Fibroblast of skin of abdomen (primary cell): ENCODE results near the gene ANKRD55.
"Not testable (repeated sequence)": the region's sequence is repeated elsewhere in the genome, so short reads cannot be mapped to it uniquely, and the experiment has no call there.

Source experiments
- DNase-seq: peaks from one replicate; pipeline ENCODE4 v3.0.0-alpha.2; 2013

The ANKRD55 gene

GRCh38 chr5:56167519-56167918 is 65.6 kb downstream of the ANKRD55 start:
- DNase-seq, result no peak

DNA sequence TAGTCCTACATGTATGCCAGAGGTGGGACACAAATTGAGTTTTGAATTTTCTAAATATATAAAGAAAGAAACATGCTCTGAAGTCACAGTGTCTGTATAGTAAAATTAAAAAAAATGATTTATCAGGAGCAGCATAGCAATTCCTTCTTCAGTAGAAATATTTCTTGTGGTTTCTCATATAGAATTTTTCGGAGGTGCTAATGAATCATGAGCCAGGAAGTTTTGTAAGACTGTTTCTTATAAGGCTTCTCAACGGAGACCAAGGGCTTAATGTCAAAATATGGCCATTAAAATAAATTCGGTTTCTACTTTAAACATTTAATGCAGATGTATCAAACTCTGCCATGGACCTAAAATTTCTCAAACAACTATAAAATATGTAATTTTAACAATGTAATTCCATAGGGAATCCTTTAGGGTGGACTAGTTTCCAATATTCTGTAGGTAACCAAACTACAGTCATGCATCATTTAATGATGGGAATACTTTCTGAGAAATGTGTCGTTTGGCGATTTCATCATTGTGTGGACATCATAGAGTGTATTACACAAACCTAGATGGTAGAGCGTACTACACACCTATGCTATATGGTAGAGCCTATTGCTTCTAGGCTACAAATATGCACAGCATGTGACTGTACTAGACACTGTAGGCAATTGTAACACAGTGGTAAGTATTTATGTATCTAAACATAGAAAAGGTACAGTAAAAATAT is 66.3 kb downstream of the ANKRD55 start:
- DNase-seq, result peak; percentile 81

DNA sequence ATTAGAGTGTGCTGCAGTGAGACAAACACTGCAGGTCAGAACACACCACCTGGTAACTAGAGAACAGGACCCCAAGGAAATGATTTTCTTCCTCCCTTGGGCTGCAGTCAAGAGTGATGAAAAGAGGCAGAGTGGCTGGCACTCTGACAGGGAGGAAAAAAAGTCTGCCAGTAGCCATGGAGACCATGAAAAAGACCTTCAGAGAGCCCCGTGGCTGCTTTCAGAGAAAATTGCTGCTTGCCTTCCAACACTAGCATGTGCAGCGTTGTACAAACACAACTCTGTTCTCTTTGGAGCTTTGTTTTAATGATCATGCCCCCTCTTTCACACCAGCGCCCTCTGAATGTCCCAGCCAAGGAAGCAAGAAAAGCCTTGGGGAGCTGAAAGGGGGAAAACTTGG is 68.8 kb downstream of the ANKRD55 start:
- DNase-seq, result peak; percentile 25

GRCh38 chr5:56161927-56162326 is 71.2 kb downstream of the ANKRD55 start:
- no peak for DNase-seq

- no peak for DNase-seq
These were observed 71.7 kb downstream of the ANKRD55 start for GRCh38 chr5:56161439-56161823.

- no peak for DNase-seq
These were observed 72.2 kb downstream of the ANKRD55 start for GRCh38 chr5:56160723-56161438.

DNA sequence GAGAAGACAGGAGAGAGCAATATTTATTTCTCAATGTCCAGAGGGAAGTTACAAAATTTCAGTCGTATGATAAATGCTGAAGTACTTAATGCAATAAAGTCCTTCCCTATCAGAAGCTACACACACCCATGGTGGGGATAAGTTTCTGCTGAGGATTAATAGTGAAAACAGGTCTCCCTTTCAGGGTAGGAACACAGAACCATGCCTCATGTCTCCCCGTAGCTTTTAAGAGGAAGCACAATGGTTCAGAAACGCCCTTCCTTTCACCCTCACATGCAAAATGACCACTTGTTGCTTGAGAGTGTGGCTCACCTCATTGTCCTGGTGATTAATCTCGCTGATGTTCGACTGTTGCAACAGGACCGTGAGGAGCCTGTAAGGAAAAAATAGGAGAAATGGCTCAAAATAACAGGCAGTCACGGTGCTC is 73.6 kb downstream of the ANKRD55 start:
- DNase-seq, result no peak

DNA sequence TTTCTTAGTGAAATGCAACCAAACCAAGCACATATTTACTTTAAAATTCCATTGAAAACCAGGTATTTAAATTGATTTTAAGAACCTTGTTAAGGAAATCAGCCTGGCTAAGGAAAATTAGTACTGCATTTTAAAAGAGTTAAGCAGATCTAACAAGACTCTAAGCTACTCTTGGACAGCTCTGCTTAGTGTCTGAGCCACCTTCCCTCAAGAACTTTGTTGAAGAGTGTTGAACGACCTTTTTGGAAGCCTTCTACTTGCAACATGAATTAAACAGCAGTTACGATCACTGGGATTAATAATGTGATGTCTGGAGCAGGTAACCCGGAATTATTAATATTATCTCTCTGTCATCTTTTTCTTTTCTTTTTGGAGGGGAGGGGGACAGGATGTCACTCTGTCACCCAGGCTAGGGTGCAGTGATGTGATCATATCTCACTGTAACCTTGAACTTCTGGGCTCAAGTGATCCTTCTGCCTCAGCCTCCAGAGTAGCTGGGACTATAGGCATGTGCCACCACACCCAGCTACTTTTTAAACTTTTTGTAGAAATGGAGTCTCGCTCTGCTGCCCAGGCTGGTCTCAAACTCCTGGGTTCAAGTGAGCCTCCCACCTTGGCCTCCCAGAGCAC is 74.7 kb downstream of the ANKRD55 start:
- DNase-seq, result no peak

GRCh38 chr5:56157191-56157621 is 75.9 kb downstream of the ANKRD55 start:
- DNase-seq, result not testable (repeated sequence)

- not testable (repeated sequence) for DNase-seq
These were observed 76.4 kb downstream of the ANKRD55 start for GRCh38 chr5:56156585-56157190.

GRCh38 chr5:56155992-56156584 is 77.0 kb downstream of the ANKRD55 start:
- no peak for DNase-seq

DNA sequence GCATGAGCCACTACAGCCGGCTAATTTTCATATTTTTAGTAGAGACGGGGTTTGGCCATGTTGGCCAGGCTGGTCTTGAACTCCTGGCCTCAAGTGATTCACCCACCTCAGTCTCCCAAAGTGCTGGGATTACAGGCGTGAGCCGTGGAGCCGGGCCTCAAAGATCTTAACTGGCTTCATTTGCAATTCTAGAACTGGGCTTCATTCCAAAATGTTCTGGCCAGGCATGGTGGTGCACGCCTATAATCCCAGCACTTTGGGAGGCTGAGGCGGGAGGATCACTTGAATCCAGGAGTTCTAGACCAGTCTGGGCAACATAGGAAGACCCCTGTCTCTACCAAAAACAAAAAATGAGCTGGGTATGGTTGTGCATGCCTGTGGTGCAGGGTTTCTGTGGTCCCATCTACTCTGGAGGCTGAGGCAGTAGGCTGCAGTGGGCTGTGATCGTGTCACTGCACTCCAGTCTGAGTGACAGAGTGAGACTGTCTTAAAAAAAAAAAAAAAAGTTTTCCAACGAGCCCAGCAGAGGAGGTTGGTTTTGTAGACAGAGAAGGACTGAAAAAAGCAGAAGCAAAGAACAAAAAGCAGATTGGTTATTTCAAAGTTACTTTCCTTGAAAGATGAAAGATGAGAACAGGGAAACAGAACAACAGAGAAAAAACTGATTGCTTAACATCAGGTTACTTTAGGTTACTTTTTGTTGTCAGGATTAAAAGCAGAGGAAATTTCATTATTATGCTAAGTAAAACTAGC is 78.2 kb downstream of the ANKRD55 start:
- DNase-seq, result no peak

- no peak for DNase-seq
These were observed 80.7 kb downstream of the ANKRD55 start for GRCh38 chr5:56152437-56152836.

GRCh38 chr5:56150756-56151155 is 82.4 kb downstream of the ANKRD55 start:
- DNase-seq, result not testable (repeated sequence)

DNA sequence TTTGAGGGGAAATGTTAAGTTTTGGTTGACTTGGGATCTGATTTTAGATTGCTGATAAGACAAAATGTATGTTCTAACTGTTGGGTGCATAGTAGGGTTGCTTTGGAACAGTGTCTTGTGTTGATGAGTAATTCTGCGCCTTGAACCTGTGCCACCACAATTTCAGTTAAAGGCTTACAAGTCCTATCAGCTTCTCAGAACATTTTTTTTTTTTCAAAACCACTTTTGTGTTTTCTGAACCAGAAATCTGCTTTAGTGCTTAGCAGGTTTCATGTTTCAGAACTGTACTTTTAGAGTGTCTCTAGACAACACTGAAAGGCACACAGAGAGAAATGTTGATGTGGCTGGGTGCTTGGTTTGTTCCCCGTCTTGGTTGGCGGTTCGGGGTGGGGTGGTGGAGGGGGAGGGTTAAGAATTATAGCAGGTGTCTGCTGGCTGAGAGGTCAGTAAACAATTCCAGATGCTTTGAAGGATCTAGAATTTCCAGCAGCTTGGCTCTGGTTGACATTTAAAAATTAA is 84.6 kb downstream of the ANKRD55 start:
- DNase-seq, result no peak

- DNase-seq, result no peak
These were observed 85.4 kb downstream of the ANKRD55 start for GRCh38 chr5:56147659-56148230.

GRCh38 chr5:56147106-56147505 is 86.0 kb downstream of the ANKRD55 start:
- DNase-seq, result no peak

- no peak for DNase-seq
These were observed 86.5 kb downstream of the ANKRD55 start for GRCh38 chr5:56146674-56147073.

- DNase-seq, result peak; percentile 44
These were observed 87.6 kb downstream of the ANKRD55 start for GRCh38 chr5:56145511-56145910.

- no peak for DNase-seq
These were observed 88.0 kb downstream of the ANKRD55 start for GRCh38 chr5:56145106-56145505.

- DNase-seq, result no peak
These were observed 88.9 kb downstream of the ANKRD55 start for GRCh38 chr5:56144211-56144610.

DNA sequence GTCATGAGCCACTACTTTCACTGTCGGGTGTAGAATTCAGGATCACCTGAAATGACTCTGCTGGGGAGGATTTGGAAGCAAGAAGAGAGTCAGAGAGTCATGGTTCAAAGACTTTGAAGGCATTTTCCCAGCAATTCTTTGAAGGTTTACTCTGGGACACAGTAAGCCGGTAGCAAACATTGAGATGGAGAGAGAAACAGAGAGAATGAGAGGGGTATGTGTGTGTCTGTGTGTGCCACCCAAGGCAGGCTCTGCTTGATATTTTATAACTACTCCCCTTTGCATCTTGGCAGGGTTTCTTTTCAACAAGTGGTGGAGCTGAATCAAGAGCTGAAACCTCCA is 89.8 kb downstream of the ANKRD55 start:
- DNase-seq, result no peak
